Stimulated activated CD8-positive, alpha-beta memory T cell treated with anti-CD3 and anti-CD28 coated beads, Interleukin-12 subunit alpha, Interleukin-12 subunit beta, amount 100 ng/mL, for 1 hour (primary cell): Measurements from ENCODE around the gene TK2.

Experiments
- DNase-seq: peaks from one replicate; pipeline ENCODE4 v3.0.0-alpha.2; 2020; ENCODE audit warnings: low read depth

The TK2 gene

GRCh38 chr16:66481943-66482390, 68.0 kb downstream of the TK2 start:
- no peak for DNase-seq

- no peak for DNase-seq
Measured at GRCh38 chr16:66481081-66481942, 68.6 kb downstream of the TK2 start.

- no peak for DNase-seq
Measured at GRCh38 chr16:66480265-66481080, 69.4 kb downstream of the TK2 start.

- no peak for DNase-seq
Measured at GRCh38 chr16:66479661-66480264, 70.2 kb downstream of the TK2 start.

GRCh38 chr16:66478733-66479511, 71.0 kb downstream of the TK2 start:
- peak; percentile 71 for DNase-seq

- no peak for DNase-seq
Measured at GRCh38 chr16:66477028-66477515, 72.8 kb downstream of the TK2 start.

- no peak for DNase-seq
Measured at GRCh38 chr16:66476328-66477027, 73.4 kb downstream of the TK2 start.

- DNase-seq: no peak
Measured at GRCh38 chr16:66475232-66475631, 74.7 kb downstream of the TK2 start.

GRCh38 chr16:66474750-66475199, 75.1 kb downstream of the TK2 start:
- DNase-seq: peak; percentile 35

- DNase-seq: no peak
Measured at GRCh38 chr16:66473654-66474519, 76.0 kb downstream of the TK2 start.

- DNase-seq: no peak
Measured at GRCh38 chr16:66473051-66473571, 76.8 kb downstream of the TK2 start.

GRCh38 chr16:66471716-66472393, 78.1 kb downstream of the TK2 start:
- no peak for DNase-seq

GRCh38 chr16:66471264-66471663, 78.7 kb downstream of the TK2 start:
- DNase-seq: no peak

- no peak for DNase-seq
Measured at GRCh38 chr16:66470556-66470955, 79.4 kb downstream of the TK2 start.

GRCh38 chr16:66469947-66470546, 79.9 kb downstream of the TK2 start:
- no peak for DNase-seq

GRCh38 chr16:66469291-66469946, 80.5 kb downstream of the TK2 start:
- DNase-seq: no peak

GRCh38 chr16:66468321-66468965, 81.5 kb downstream of the TK2 start:
- DNase-seq: no peak

GRCh38 chr16:66467611-66468010, 82.3 kb downstream of the TK2 start:
- DNase-seq: no peak
